Measurements from ENCODE around the gene FAM171A1. TPM values are rescaled to one million over a fixed set of nuclear protein-coding genes. Genes with fewer than 3 reads are reported as not detected.

Gene FAM171A1
- polyA plus RNA-seq, 1 of the 3 experiments (the other 2 are of a cell fraction) = 26.3 TPM

DNA sequence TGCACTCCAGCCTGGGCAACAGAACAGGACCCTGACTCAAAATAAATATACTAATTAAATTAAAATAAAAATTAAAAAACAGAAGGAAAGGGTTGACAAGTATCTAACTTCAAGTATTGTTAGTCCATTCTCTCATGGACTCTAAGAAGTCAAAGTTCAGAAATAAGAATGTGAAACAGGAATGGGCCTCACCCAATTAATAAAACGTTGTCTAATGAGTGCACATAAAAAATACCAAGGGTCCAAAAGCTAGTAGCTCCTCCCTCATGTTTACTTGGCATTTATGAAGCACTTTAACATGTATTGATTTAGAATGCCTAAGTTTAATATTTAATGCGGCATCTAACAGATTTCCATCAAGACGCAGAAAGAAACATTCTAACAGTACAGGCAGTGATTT is 18.9 kb downstream of the FAM171A1 start:
- 90% methylated on average over 3 of the region's 3 CpGs for WGBS (ENCODE audit: low lambda C conversion rate)
- Histone ChIP-seq H3K79me2 (ENCODE audit: insufficient read depth) (peaks cover 41% of the 10 kb centered on the region), H3K9ac (no peak overlapping the region), H3K9me3 (no peaks in the 10 kb centered on the region), H3K9me2 (no peaks in the 10 kb centered on the region), H3K27me3 (ENCODE audit: insufficient read depth) (no peaks in the 10 kb centered on the region), H3K36me3 (replicated peaks in 1 of 2; ENCODE audit: control insufficient read depth in 1 of 2, insufficient read depth in 2 of 2, low read length in 1 of 2) (no peaks in the 10 kb centered on the region), H4K20me1 (ENCODE audit: insufficient read depth) (peaks cover 3% of the 10 kb centered on the region; the same call in 1 of the 2 replicates), H3K4me2 (no peak overlapping the region), H3F3A (replicated peaks; ENCODE audit: insufficient read depth) (no peaks in the 10 kb centered on the region), H3K4me3 (ENCODE audit: low read depth in 2 of 2, low read length in 1 of 2) (no peak overlapping the region), H2AFZ (ENCODE audit: low read depth) (no peak overlapping the region), H3K27ac (ENCODE audit: low read depth in 2 of 2, low read length in 1 of 2) (no peak overlapping the region), H3K4me1 (ENCODE audit: control insufficient read depth in 1 of 2, insufficient read depth in 2 of 2, low read depth in 1 of 2, low read length in 1 of 2) (peaks cover 0 to 2% of the 10 kb centered on the region in 2 experiments; a peak in 1 of 4 replicates)
- no peak for DNase-seq
- POLR2A ChIA-PET = no interaction called here
- CTCF ChIA-PET = no interaction called here
- TF ChIP-seq MAX (IDR thresholded peaks at IDR 0.05; ENCODE audit: low read depth) (no peak), TAF1 (IDR thresholded peaks at IDR 0.05; ENCODE audit: borderline replicate concordance, low read depth, low read length) (no peak), RFX5 (IDR thresholded peaks at IDR 0.05; ENCODE audit: low read length) (no peak), ZBTB33 (IDR thresholded peaks at IDR 0.05; ENCODE audit: borderline replicate concordance, low read depth) (no peak), EZH2phosphoT487 (IDR thresholded peaks at IDR 0.05; ENCODE audit: borderline replicate concordance, low read depth) (no peak), REST (IDR thresholded peaks at IDR 0.05; ENCODE audit: low read depth, low read length) (no peak), FOSL2 (IDR thresholded peaks at IDR 0.05; ENCODE audit: borderline replicate concordance, low read depth) (no peak), MEF2A (IDR thresholded peaks at IDR 0.05; ENCODE audit: borderline replicate concordance, low read depth) (no peak), EP300 (IDR thresholded peaks at IDR 0.05; ENCODE audit: borderline replicate concordance in 1 of 2, low read depth in 1 of 2, low read length in 1 of 2) (no peak), MXI1 (IDR thresholded peaks at IDR 0.05; ENCODE audit: low read depth, low read length) (no peak), NRF1 (IDR thresholded peaks at IDR 0.05; ENCODE audit: low read depth, low read length) (no peak), YY1 (IDR thresholded peaks at IDR 0.05; ENCODE audit: low read depth) (no peak)
- TF ChIP-seq, protein P1, sequence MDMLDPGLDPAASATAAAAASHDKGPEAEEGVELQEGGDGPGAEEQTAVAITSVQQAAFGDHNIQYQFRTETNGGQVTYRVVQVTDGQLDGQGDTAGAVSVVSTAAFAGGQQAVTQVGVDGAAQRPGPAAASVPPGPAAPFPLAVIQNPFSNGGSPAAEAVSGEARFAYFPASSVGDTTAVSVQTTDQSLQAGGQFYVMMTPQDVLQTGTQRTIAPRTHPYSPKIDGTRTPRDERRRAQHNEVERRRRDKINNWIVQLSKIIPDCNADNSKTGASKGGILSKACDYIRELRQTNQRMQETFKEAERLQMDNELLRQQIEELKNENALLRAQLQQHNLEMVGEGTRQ (IDR thresholded peaks at IDR 0.05; ENCODE audit: borderline replicate concordance, low read depth, low read length) = no peak
- TF ChIP-seq, protein P2, sequence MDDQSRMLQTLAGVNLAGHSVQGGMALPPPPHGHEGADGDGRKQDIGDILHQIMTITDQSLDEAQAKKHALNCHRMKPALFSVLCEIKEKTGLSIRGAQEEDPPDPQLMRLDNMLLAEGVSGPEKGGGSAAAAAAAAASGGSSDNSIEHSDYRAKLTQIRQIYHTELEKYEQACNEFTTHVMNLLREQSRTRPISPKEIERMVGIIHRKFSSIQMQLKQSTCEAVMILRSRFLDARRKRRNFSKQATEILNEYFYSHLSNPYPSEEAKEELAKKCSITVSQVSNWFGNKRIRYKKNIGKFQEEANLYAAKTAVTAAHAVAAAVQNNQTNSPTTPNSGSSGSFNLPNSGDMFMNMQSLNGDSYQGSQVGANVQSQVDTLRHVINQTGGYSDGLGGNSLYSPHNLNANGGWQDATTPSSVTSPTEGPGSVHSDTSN (IDR thresholded peaks at IDR 0.05) = no peak
- TF ChIP-seq, protein P3, sequence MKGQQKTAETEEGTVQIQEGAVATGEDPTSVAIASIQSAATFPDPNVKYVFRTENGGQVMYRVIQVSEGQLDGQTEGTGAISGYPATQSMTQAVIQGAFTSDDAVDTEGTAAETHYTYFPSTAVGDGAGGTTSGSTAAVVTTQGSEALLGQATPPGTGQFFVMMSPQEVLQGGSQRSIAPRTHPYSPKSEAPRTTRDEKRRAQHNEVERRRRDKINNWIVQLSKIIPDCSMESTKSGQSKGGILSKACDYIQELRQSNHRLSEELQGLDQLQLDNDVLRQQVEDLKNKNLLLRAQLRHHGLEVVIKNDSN (IDR thresholded peaks at IDR 0.05; ENCODE audit: borderline replicate concordance, low read depth) = no peak
- TF ChIP-seq, protein P4, sequence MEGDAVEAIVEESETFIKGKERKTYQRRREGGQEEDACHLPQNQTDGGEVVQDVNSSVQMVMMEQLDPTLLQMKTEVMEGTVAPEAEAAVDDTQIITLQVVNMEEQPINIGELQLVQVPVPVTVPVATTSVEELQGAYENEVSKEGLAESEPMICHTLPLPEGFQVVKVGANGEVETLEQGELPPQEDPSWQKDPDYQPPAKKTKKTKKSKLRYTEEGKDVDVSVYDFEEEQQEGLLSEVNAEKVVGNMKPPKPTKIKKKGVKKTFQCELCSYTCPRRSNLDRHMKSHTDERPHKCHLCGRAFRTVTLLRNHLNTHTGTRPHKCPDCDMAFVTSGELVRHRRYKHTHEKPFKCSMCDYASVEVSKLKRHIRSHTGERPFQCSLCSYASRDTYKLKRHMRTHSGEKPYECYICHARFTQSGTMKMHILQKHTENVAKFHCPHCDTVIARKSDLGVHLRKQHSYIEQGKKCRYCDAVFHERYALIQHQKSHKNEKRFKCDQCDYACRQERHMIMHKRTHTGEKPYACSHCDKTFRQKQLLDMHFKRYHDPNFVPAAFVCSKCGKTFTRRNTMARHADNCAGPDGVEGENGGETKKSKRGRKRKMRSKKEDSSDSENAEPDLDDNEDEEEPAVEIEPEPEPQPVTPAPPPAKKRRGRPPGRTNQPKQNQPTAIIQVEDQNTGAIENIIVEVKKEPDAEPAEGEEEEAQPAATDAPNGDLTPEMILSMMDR (IDR thresholded peaks at IDR 0.05) = no peak
